ENCODE results near the gene POLR1E.

GRCh38 chr9:37520641-37521040 is 34.9 kb downstream of the POLR1E start:
- TF ChIP-seq CTCF (optimal IDR thresholded peaks at IDR 0.05 in 1 of 3, IDR thresholded peaks at IDR 0.05 in 1 of 3, conservative IDR thresholded peaks at IDR 0.05 in 1 of 3; ENCODE audit: extremely low read depth in 1 of 3, insufficient read depth in 2 of 3, low read length in 3 of 3), result no peak
- TF ChIP-seq EZH2 (IDR thresholded peaks at IDR 0.05; ENCODE audit: low read length), result no peak

All from keratinocyte (primary cell).